WTC11 (cell line): ENCODE measurements around the gene FNIP2. TPM values are rescaled to one million over a fixed set of nuclear protein-coding genes. Genes with fewer than 3 reads are reported as not detected.

Experiments used
- ATAC-seq: fragments of 200-7000 bp; cut with Tn5 transposase; 2 replicates; pipeline ENCODE4 v1.10.0; 2021; ENCODE audit warnings: mild to moderate bottlenecking, moderate library complexity
- CTCF ChIA-PET: fragments of 300-600 bp; sonication (Branson Sonifier 250); formaldehyde crosslinking; loops from one replicate; lab custom pipeline; 2021; ENCODE audit warnings: antibody characterized with exemption; lab: Charles Lee
- POLR2A ChIA-PET: fragments of 350-600 bp; sonication (Branson Sonifier 250); formaldehyde crosslinking; loops from one replicate; lab custom pipeline; 2021; ENCODE audit warnings: antibody characterized with exemption; lab: Charles Lee
- DNase-seq: peaks from one replicate; pipeline ENCODE4 v3.0.0; 2021; ENCODE audit warnings: low spot score
- H3K27ac Mint-ChIP-seq: 2 replicates; pipeline ENCODE4 v1.8.0; 2021; ENCODE audit warnings: mixed read lengths
- H3K27me3 Mint-ChIP-seq: 2 replicates; pipeline ENCODE4 v1.8.0; 2021; ENCODE audit warnings: low read depth, mild to moderate bottlenecking, moderate library complexity, mixed read lengths
- H3K36me3 Mint-ChIP-seq: 2 replicates; pipeline ENCODE4 v1.8.0; 2021; ENCODE audit warnings: mixed read lengths
- H3K4me1 Mint-ChIP-seq: 2 replicates; pipeline ENCODE4 v1.8.0; 2022; ENCODE audit warnings: mixed read lengths
- H3K4me3 Mint-ChIP-seq: 2 replicates; pipeline ENCODE4 v1.8.0; 2021; ENCODE audit warnings: mild to moderate bottlenecking, moderate library complexity, mixed read lengths
- H3K9me3 Mint-ChIP-seq: 2 replicates; pipeline ENCODE4 v1.8.0; 2021; ENCODE audit warnings: mixed read lengths
- ETV6 ChIP-seq: sonication (generic); formaldehyde crosslinking; IDR thresholded peaks from 2 replicates; pipeline ENCODE4 v1.8.1; 2022; ENCODE audit warnings: mild to moderate bottlenecking, missing genetic modification reagents
- FOXK1 ChIP-seq: sonication (generic); formaldehyde crosslinking; IDR thresholded peaks from 2 replicates; pipeline ENCODE4 v1.8.0; 2022; ENCODE audit warnings: mild to moderate bottlenecking, moderate library complexity, missing genetic modification reagents
- KAT7 ChIP-seq: sonication (generic); formaldehyde crosslinking; IDR thresholded peaks from 2 replicates; pipeline ENCODE4 v1.8.1; 2023; ENCODE audit warnings: missing genetic modification reagents, mild to moderate bottlenecking, borderline replicate concordance
- MAX ChIP-seq: sonication (generic); formaldehyde crosslinking; IDR thresholded peaks from 2 replicates; pipeline ENCODE4 v1.8.0; 2022; ENCODE audit warnings: mild to moderate bottlenecking, missing genetic modification reagents
- NFYB ChIP-seq: sonication (generic); formaldehyde crosslinking; conservative IDR thresholded peaks from 2 replicates; pipeline ENCODE4 v1.8.0; 2022; ENCODE audit warnings: low read depth, missing genetic modification reagents
- NR3C1 ChIP-seq: sonication (generic); formaldehyde crosslinking; conservative IDR thresholded peaks from 2 replicates; pipeline ENCODE4 v1.8.1; 2023; ENCODE audit warnings: low read depth, mild to moderate bottlenecking, missing genetic modification reagents
- PRDM15 ChIP-seq: sonication (generic); formaldehyde crosslinking; IDR thresholded peaks from 2 replicates; pipeline ENCODE4 v1.8.0; 2022; ENCODE audit warnings: missing genetic modification reagents
- PREB ChIP-seq: sonication (generic); formaldehyde crosslinking; IDR thresholded peaks from 2 replicates; pipeline ENCODE4 v1.8.1; 2022; ENCODE audit warnings: mild to moderate bottlenecking, missing genetic modification reagents, moderate library complexity, borderline replicate concordance
- PRRX2 ChIP-seq: fragments of 250-450 bp; sonication (Bioruptor Pico); IDR thresholded peaks from 2 replicates; pipeline ENCODE4 v1.8.0; 2021; ENCODE audit warnings: mild to moderate bottlenecking
- RELA ChIP-seq: sonication (generic); formaldehyde crosslinking; IDR thresholded peaks from 2 replicates; pipeline ENCODE4 v1.8.1; 2022; ENCODE audit warnings: missing genetic modification reagents, mild to moderate bottlenecking, borderline replicate concordance
- TEAD4 ChIP-seq: sonication (generic); formaldehyde crosslinking; IDR thresholded peaks from 2 replicates; pipeline ENCODE4 v1.8.0; 2022; ENCODE audit warnings: mild to moderate bottlenecking, missing genetic modification reagents
- USF1 ChIP-seq: sonication (generic); formaldehyde crosslinking; IDR thresholded peaks from 2 replicates; pipeline ENCODE4 v1.8.0; 2022; ENCODE audit warnings: mild to moderate bottlenecking, missing genetic modification reagents
- ZBTB21 ChIP-seq: sonication (generic); formaldehyde crosslinking; IDR thresholded peaks from 2 replicates; pipeline ENCODE4 v1.8.1; 2023; ENCODE audit warnings: mild to moderate bottlenecking, missing genetic modification reagents, borderline replicate concordance
- ZNF219 ChIP-seq: sonication (generic); formaldehyde crosslinking; IDR thresholded peaks from 2 replicates; pipeline ENCODE4 v1.8.0; 2023; ENCODE audit warnings: missing genetic modification reagents, mild to moderate bottlenecking, borderline replicate concordance
- ZNF263 ChIP-seq: sonication (generic); formaldehyde crosslinking; IDR thresholded peaks from 2 replicates; pipeline ENCODE4 v1.8.1; 2022; ENCODE audit warnings: low read depth, mild to moderate bottlenecking, moderate library complexity, missing genetic modification reagents
- ZNF281 ChIP-seq: sonication (generic); formaldehyde crosslinking; IDR thresholded peaks from 2 replicates; pipeline ENCODE4 v1.8.0; 2023; ENCODE audit warnings: mild to moderate bottlenecking, missing genetic modification reagents
- ZNF317 ChIP-seq: sonication (generic); formaldehyde crosslinking; IDR thresholded peaks from 2 replicates; pipeline ENCODE4 v1.8.1; 2023; ENCODE audit warnings: low read depth, mild to moderate bottlenecking, moderate library complexity, missing genetic modification reagents, borderline replicate concordance
- total RNA-seq: library from RNA; stranded (reverse); gene quantifications from 3 replicates; pipeline ENCODE4 v1.2.3, GENCODE V29; 2021
- TF ChIP-seq, protein P1 (sequence below): sonication (generic); formaldehyde crosslinking; IDR thresholded peaks from 2 replicates; pipeline ENCODE4 v1.8.1; 2023; ENCODE audit warnings: mild to moderate bottlenecking, missing genetic modification reagents, moderate library complexity
- TF ChIP-seq, protein P2 (sequence below): sonication (generic); formaldehyde crosslinking; IDR thresholded peaks from 2 replicates; pipeline ENCODE4 v1.8.1; 2023; ENCODE audit warnings: mild to moderate bottlenecking, missing genetic modification reagents
- TF ChIP-seq, protein P3 (sequence below): fragments of 250-450 bp; sonication (Bioruptor Pico); IDR thresholded peaks from 2 replicates; pipeline ENCODE4 v1.9.0; 2021; ENCODE audit warnings: moderate library complexity, mild to moderate bottlenecking, inconsistent platforms, borderline replicate concordance
- TF ChIP-seq, protein P4 (sequence below): sonication (generic); formaldehyde crosslinking; IDR thresholded peaks from 2 replicates; pipeline ENCODE4 v1.8.1; 2022; ENCODE audit warnings: missing genetic modification reagents, borderline replicate concordance

FNIP2 gene
- total RNA-seq, 1 experiment from 2014 or later = 8.6 TPM

- TF ChIP-seq ZNF317 (CRISPR knock-in tag) = no peak
- TF ChIP-seq ZNF263 (CRISPR knock-in tag) = no peak
- TF ChIP-seq ZBTB21 (CRISPR knock-in tag) = no peak
- no peak for TF ChIP-seq RELA (CRISPR knock-in tag)
- TF ChIP-seq USF1 = no peak
- TF ChIP-seq ETV6 (CRISPR knock-in tag) = no peak
- TF ChIP-seq PRRX2 = no peak
- TF ChIP-seq TEAD4 (CRISPR knock-in tag) = no peak
- TF ChIP-seq, all 79 proteins: peak for 0
Measured at GRCh38 chr4:158778156-158778711, 9.4 kb downstream of the FNIP2 start (continued).

DNA sequence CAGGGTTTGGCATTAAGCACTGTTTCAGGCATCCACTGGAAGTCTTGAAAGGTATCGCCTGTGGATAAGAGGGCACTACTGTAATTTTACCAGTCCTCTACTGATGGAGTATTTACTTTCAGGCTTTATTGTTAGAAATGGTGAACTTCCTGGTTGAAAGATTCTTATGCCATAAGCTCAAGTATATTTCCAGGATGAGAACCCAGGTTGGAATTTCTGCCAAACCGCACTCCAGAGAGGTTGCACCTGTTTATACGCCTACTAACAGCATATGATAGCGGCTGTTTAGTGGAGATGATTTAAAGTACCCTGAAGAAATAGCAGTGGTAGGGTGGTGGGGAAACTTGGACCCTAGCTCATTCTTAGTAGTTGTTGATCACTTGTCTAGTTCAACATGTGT, 9.9 kb downstream of the FNIP2 start:
- Mint-ChIP-seq H3K36me3 (no peaks in the 10 kb centered on the region), H3K4me1 (peaks cover 37% of the 10 kb centered on the region), H3K9me3 (no peaks in the 10 kb centered on the region), H3K4me3 (no peak overlapping the region), H3K27ac (no peak overlapping the region), H3K27me3 (no peaks in the 10 kb centered on the region)
- ChIA-PET CTCF (no interaction called here), POLR2A (no interaction called here)
- DNase-seq (no peak), ATAC-seq (no peak)
- TF ChIP-seq KAT7 = no peak
- TF ChIP-seq, protein P1, sequence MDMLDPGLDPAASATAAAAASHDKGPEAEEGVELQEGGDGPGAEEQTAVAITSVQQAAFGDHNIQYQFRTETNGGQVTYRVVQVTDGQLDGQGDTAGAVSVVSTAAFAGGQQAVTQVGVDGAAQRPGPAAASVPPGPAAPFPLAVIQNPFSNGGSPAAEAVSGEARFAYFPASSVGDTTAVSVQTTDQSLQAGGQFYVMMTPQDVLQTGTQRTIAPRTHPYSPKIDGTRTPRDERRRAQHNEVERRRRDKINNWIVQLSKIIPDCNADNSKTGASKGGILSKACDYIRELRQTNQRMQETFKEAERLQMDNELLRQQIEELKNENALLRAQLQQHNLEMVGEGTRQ = no peak
- TF ChIP-seq, protein P2, sequence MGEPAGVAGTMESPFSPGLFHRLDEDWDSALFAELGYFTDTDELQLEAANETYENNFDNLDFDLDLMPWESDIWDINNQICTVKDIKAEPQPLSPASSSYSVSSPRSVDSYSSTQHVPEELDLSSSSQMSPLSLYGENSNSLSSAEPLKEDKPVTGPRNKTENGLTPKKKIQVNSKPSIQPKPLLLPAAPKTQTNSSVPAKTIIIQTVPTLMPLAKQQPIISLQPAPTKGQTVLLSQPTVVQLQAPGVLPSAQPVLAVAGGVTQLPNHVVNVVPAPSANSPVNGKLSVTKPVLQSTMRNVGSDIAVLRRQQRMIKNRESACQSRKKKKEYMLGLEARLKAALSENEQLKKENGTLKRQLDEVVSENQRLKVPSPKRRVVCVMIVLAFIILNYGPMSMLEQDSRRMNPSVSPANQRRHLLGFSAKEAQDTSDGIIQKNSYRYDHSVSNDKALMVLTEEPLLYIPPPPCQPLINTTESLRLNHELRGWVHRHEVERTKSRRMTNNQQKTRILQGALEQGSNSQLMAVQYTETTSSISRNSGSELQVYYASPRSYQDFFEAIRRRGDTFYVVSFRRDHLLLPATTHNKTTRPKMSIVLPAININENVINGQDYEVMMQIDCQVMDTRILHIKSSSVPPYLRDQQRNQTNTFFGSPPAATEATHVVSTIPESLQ (CRISPR knock-in tag) = no peak
- TF ChIP-seq PREB (CRISPR knock-in tag) = no peak
- TF ChIP-seq PRDM15 (CRISPR knock-in tag) = no peak
- no peak for TF ChIP-seq ZNF281
- TF ChIP-seq, protein P3, sequence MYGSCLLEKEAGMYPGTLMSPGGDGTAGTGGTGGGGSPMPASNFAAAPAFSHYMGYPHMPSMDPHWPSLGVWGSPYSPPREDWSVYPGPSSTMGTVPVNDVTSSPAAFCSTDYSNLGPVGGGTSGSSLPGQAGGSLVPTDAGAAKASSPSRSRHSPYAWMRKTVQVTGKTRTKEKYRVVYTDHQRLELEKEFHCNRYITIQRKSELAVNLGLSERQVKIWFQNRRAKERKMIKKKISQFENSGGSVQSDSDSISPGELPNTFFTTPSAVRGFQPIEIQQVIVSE (CRISPR knock-in tag) = no peak
- TF ChIP-seq, protein P4, sequence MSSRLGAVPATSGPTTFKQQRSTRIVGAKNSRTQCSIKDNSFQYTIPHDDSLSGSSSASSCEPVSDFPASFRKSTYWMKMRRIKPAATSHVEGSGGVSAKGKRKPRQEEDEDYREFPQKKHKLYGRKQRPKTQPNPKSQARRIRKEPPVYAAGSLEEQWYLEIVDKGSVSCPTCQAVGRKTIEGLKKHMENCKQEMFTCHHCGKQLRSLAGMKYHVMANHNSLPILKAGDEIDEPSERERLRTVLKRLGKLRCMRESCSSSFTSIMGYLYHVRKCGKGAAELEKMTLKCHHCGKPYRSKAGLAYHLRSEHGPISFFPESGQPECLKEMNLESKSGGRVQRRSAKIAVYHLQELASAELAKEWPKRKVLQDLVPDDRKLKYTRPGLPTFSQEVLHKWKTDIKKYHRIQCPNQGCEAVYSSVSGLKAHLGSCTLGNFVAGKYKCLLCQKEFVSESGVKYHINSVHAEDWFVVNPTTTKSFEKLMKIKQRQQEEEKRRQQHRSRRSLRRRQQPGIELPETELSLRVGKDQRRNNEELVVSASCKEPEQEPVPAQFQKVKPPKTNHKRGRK (CRISPR knock-in tag) = no peak
- TF ChIP-seq ZNF219 (CRISPR knock-in tag) = no peak
- no peak for TF ChIP-seq FOXK1 (CRISPR knock-in tag)
- TF ChIP-seq ZBTB21 (CRISPR knock-in tag) = no peak
- no peak for TF ChIP-seq NR3C1 (CRISPR knock-in tag)
- TF ChIP-seq MAX = no peak
- no peak for TF ChIP-seq NFYB (CRISPR knock-in tag)
